H9 (cell line): ENCODE data around the gene C10orf120. TPM values are rescaled to one million over a fixed set of nuclear protein-coding genes. Genes with fewer than 3 reads are reported as not detected.
A peak's percentile ranks its signal among the peaks of the same experiment; 100 is the strongest.

Source experiments
- DNase-seq: peaks from one replicate; pipeline ENCODE4 v3.0.0-alpha.2; 2017
- H2AFZ ChIP-seq: one replicate; pipeline ENCODE4 v1.6.1; 2013; ENCODE audit warnings: mild to moderate bottlenecking, low read length, control low read depth, moderate library complexity
- H2AK5ac ChIP-seq: 2 replicates; pipeline ENCODE4 v1.6.1; 2013; ENCODE audit warnings: low read length, control low read depth, mixed read lengths; ENCODE audit not compliant: insufficient read length
- H2BK120ac ChIP-seq: one replicate; pipeline ENCODE4 v1.6.1; 2013; ENCODE audit warnings: low read depth, mild to moderate bottlenecking, low read length, control low read depth, inconsistent platforms; ENCODE audit not compliant: poor library complexity, severe bottlenecking
- H2BK12ac ChIP-seq: 2 replicates; pipeline ENCODE4 v1.6.1; 2013; ENCODE audit warnings: low read length, control low read depth, mixed read lengths, low read depth; ENCODE audit not compliant: insufficient read length
- H2BK15ac ChIP-seq: 2 replicates; pipeline ENCODE4 v1.6.1; 2013; ENCODE audit warnings: low read depth, low read length, control low read depth
- H2BK20ac ChIP-seq: one replicate; pipeline ENCODE4 v1.6.1; 2013; ENCODE audit warnings: low read depth, mild to moderate bottlenecking, low read length, control low read depth, inconsistent platforms; ENCODE audit not compliant: poor library complexity, severe bottlenecking
- H2BK5ac ChIP-seq: 2 replicates; pipeline ENCODE4 v1.6.1; 2013; ENCODE audit warnings: low read length, control low read depth, mixed read lengths; ENCODE audit not compliant: insufficient read length
- H3K14ac ChIP-seq: 2 replicates; pipeline ENCODE4 v1.6.1; 2013; ENCODE audit warnings: low read length, control low read depth; ENCODE audit not compliant: insufficient read depth
- H3K18ac ChIP-seq: 2 replicates; pipeline ENCODE4 v1.6.1; 2013; ENCODE audit warnings: low read depth, mild to moderate bottlenecking, mixed read lengths, low read length, control low read depth; ENCODE audit not compliant: insufficient read length
- H3K23ac ChIP-seq: 2 replicates; pipeline ENCODE4 v1.6.1; 2013; ENCODE audit warnings: low read length, control low read depth, mixed read lengths, low read depth; ENCODE audit not compliant: insufficient read length
- H3K23me2 ChIP-seq: 2 replicates; pipeline ENCODE4 v1.6.1; 2013; ENCODE audit warnings: low read depth, mild to moderate bottlenecking, mixed read lengths, low read length, control low read depth; ENCODE audit not compliant: insufficient read length, poor library complexity, severe bottlenecking
- H3K27ac ChIP-seq: 2 replicates; pipeline ENCODE4 v1.5.1; 2013; ENCODE audit warnings: low read length, control low read depth, mixed read lengths, low read depth; ENCODE audit not compliant: insufficient read length
- H3K27me3 ChIP-seq: 2 replicates; pipeline ENCODE4 v1.6.1; 2013; ENCODE audit warnings: low read length, control low read depth, inconsistent platforms; ENCODE audit not compliant: insufficient read depth
- H3K4ac ChIP-seq: 2 replicates; pipeline ENCODE4 v1.6.1; 2013; ENCODE audit warnings: low read depth, mild to moderate bottlenecking, control low read depth, inconsistent platforms, low read length, moderate library complexity
- H3K4me1 ChIP-seq: 2 replicates; pipeline ENCODE4 v1.6.1; 2013; ENCODE audit warnings: low read length, control low read depth, inconsistent platforms; ENCODE audit not compliant: insufficient read depth
- H3K4me2 ChIP-seq: 2 replicates; pipeline ENCODE4 v1.6.1; 2013; ENCODE audit warnings: low read length, control low read depth, mixed read lengths; ENCODE audit not compliant: insufficient read length, insufficient read depth
- H3K56ac ChIP-seq: 2 replicates; pipeline ENCODE4 v1.6.1; 2013; ENCODE audit warnings: low read depth, mild to moderate bottlenecking, mixed read lengths, low read length, control low read depth; ENCODE audit not compliant: insufficient read length
- H3K79me1 ChIP-seq: 2 replicates; pipeline ENCODE4 v1.6.1; 2013; ENCODE audit warnings: low read depth, mild to moderate bottlenecking, moderate library complexity, low read length, control low read depth, inconsistent platforms; ENCODE audit not compliant: insufficient read depth, poor library complexity, severe bottlenecking
- H3K79me2 ChIP-seq: 2 replicates; pipeline ENCODE4 v1.6.1; 2013; ENCODE audit warnings: low read length, control low read depth, inconsistent platforms; ENCODE audit not compliant: insufficient read depth
- H3K9ac ChIP-seq: 2 replicates; pipeline ENCODE4 v1.6.1; 2013; ENCODE audit warnings: low read length, control low read depth, mixed read lengths; ENCODE audit not compliant: insufficient read length; ENCODE audit errors: extremely low read depth
- H3K9me3 ChIP-seq: one replicate; pipeline ENCODE4 v1.6.1; 2013; ENCODE audit warnings: low read depth, low read length, inconsistent platforms; ENCODE audit not compliant: control insufficient read depth
- H3T11ph ChIP-seq: one replicate; pipeline ENCODE4 v1.6.1; 2013; ENCODE audit warnings: mild to moderate bottlenecking, low read length, control low read depth, inconsistent platforms
- H4K20me1 ChIP-seq: one replicate; pipeline ENCODE4 v1.6.1; 2013; ENCODE audit not compliant: control insufficient read depth, insufficient read length, insufficient read depth
- H4K5ac ChIP-seq: 2 replicates; pipeline ENCODE4 v1.6.1; 2013; ENCODE audit warnings: low read depth, mild to moderate bottlenecking, mixed read lengths, low read length, control low read depth; ENCODE audit not compliant: insufficient read length
- H4K8ac ChIP-seq: replicated peaks from 2 replicates; pipeline ENCODE4 v1.6.1; 2013; ENCODE audit warnings: low read length, control low read depth, mixed read lengths, low read depth; ENCODE audit not compliant: insufficient read length
- H4K91ac ChIP-seq: 2 replicates; pipeline ENCODE4 v1.6.1; 2013; ENCODE audit warnings: low read depth, mild to moderate bottlenecking, moderate library complexity, mixed read lengths, low read length, control low read depth; ENCODE audit not compliant: insufficient read length
- H3K27ac Mint-ChIP-seq, 3 experiments: 2 replicates in 2 of 3; 3 replicates in 1 of 3; pipeline ENCODE4 v1.8.0; 2020 to 2021; ENCODE audit warnings: mixed read lengths in 3 of 3, mild to moderate bottlenecking in 1 of 3, moderate library complexity in 1 of 3
- H3K27me3 Mint-ChIP-seq: 2 replicates; pipeline ENCODE4 v1.8.0; 2021; ENCODE audit warnings: low read depth, mild to moderate bottlenecking, moderate library complexity, mixed read lengths
- H3K36me3 Mint-ChIP-seq, 3 experiments: 2 replicates in 2 of 3; 3 replicates in 1 of 3; pipeline ENCODE4 v1.8.0; 2020 to 2021; ENCODE audit warnings: low read depth in 3 of 3, mixed read lengths in 3 of 3; ENCODE audit not compliant: insufficient read depth in 1 of 3
- H3K4me1 Mint-ChIP-seq, 2 experiments: 2 replicates each; pipeline ENCODE4 v1.8.0; 2020; ENCODE audit warnings: mixed read lengths in 2 of 2
- H3K4me3 Mint-ChIP-seq, 2 experiments: 2 replicates in 1 of 2; 3 replicates in 1 of 2; pipeline ENCODE4 v1.8.0; 2020 to 2021; ENCODE audit warnings: mild to moderate bottlenecking in 2 of 2, mixed read lengths in 2 of 2, moderate library complexity in 1 of 2
- H3K9me3 Mint-ChIP-seq, 2 experiments: 2 replicates in 1 of 2; 3 replicates in 1 of 2; pipeline ENCODE4 v1.8.0; 2020; ENCODE audit warnings: mild to moderate bottlenecking in 2 of 2, mixed read lengths in 2 of 2, moderate library complexity in 1 of 2
- CTCF ChIP-seq: fragments of 200-600 bp; sonication (generic); conservative IDR thresholded peaks from 3 replicates; pipeline ENCODE4 v1.8.0; 2021; ENCODE audit warnings: antibody characterized with exemption, mild to moderate bottlenecking
- WGBS: extraction: QIAGEN DNeasy Blood & Tissue Kit; methylation state at CpG from one replicate; pipeline ENCODE4 v1.1.7; 2013; ENCODE audit warnings: missing lambda C conversion rate, low lambda C conversion rate, mixed read lengths; ENCODE audit not compliant: insufficient read length; ENCODE audit errors: extremely low coverage; 5-methylcytosine and 5-hydroxymethylcytosine counted together
- total RNA-seq: library from RNA; stranded (reverse); gene quantifications from 2 replicates; pipeline ENCODE4 v1.2.1, GENCODE V29; 2021

C10orf120 gene
- total RNA-seq, 1 experiment from 2014 or later = not detected

- Histone ChIP-seq H2AFZ (peak overlapping the region; percentile 41), H2BK120ac (no peak overlapping the region), H4K20me1 (no peaks in the 10 kb centered on the region), H3K14ac (no peak overlapping the region), H3K4me2 (no peak overlapping the region), H3K27me3 (no peaks in the 10 kb centered on the region), H3K79me2 (no peaks in the 10 kb centered on the region), H3K27ac (no peak overlapping the region), H2BK20ac (no peak overlapping the region), H3T11ph (no peak overlapping the region), H4K5ac (peak overlapping the region; percentile 15), H4K91ac (no peak overlapping the region), H3K79me1 (no peaks in the 10 kb centered on the region), H3K4ac (no peak overlapping the region), H4K8ac (no peak overlapping the region), H3K56ac (no peak overlapping the region), H2BK15ac (no peak overlapping the region), H2AK5ac (no peak overlapping the region), H3K18ac (no peak overlapping the region), H3K23ac (no peak overlapping the region), H3K9me3 (no peaks in the 10 kb centered on the region), H2BK12ac (no peak overlapping the region), H3K4me1 (no peaks in the 10 kb centered on the region), H3K23me2 (no peaks in the 10 kb centered on the region), H3K9ac (no peak overlapping the region), H2BK5ac (no peak overlapping the region)
- no peaks in the 10 kb centered on the region for H3K36me3 Mint-ChIP-seq
- H3K4me3 Mint-ChIP-seq = no peak overlapping the region
- H3K4me1 Mint-ChIP-seq = peaks cover 0 to 3% of the 10 kb centered on the region in 2 experiments; a peak in 2 of 4 replicates
- no peak overlapping the region for H3K27ac Mint-ChIP-seq
- peak; percentile 83 for DNase-seq
- peak; percentile 90 for TF ChIP-seq CTCF
- no CpG with 5 or more reads among the region's 10 CpGs for WGBS
- H3K27me3 Mint-ChIP-seq = peaks cover 5% of the 10 kb centered on the region
- no peaks in the 10 kb centered on the region; a peak in 1 of 5 replicates for H3K9me3 Mint-ChIP-seq
Observed at GRCh38 chr10:122648599-122649428, 50.8 kb downstream of the C10orf120 start.

Other genes with a start within 250 kb of the C10orf120 start
- not detected in 2 replicates for gene ARMS2, start 245.2 kb downstream of the C10orf120 start, total RNA-seq
- 11.1 TPM in 2 replicates for gene HTRA1, start 238.3 kb downstream of the C10orf120 start, total RNA-seq
- 0.04 TPM in 1 of 2 replicates, not detected in the other for gene DMBT1, start 139.1 kb downstream of the C10orf120 start, total RNA-seq
- 17.2 and 19.4 TPM in 2 replicates for gene CUZD1, start 146.0 kb upstream of the C10orf120 start, total RNA-seq
- not detected in 2 replicates for gene FAM24B, start 179.7 kb upstream of the C10orf120 start, total RNA-seq
- not detected in 2 replicates for gene FAM24A, start 210.8 kb upstream of the C10orf120 start, total RNA-seq